ENCODE measurements around the gene LCN10.

DNA sequence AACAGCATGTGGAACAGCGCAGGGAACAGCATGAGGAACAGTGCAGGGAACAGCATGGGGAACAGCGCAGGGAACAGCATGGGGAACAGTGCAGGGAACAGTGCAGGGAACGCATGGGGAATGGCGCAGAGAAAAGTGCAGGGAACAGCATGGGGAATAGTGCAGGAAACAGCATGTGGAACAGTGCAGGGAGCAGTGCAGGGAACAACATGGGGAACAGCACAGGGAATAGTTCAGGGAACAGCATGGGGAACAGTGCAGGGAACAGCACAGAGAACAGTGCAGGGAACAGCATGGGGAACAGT is 13.3 kb upstream of the LCN10 start:
- TF ChIP-seq EZH2phosphoT487 (IDR thresholded peaks at IDR 0.05; ENCODE audit: insufficient read depth, low read depth) (no peak), EZH2 (IDR thresholded peaks at IDR 0.05; ENCODE audit: insufficient read depth, poor library complexity, severe bottlenecking) (no peak)
